GM11168 (cell line): Measurements from ENCODE around the gene CD82.

ENCODE experiments used
- in situ Hi-C: fragments of 300-500 bp; cut with MboI; formaldehyde crosslinking; loops from one replicate; pipeline ENCODE4 v1.12.0; 2022; ENCODE audit warnings: low sequenced_read_pairs; ENCODE audit not compliant: unreplicated experiment

The CD82 gene

GRCh38 chr11:44595006-44595405 lies 29.5 kb downstream of the CD82 start:
- in situ Hi-C loops, result no loop called here

- in situ Hi-C loops, result no loop called here
Measured at GRCh38 chr11:44595964-44596381, 30.5 kb downstream of the CD82 start.

- in situ Hi-C loops, result no loop called here
Measured at GRCh38 chr11:44596525-44597276, 31.2 kb downstream of the CD82 start.

GRCh38 chr11:44597358-44598012 lies 32.0 kb downstream of the CD82 start:
- in situ Hi-C loops, result no loop called here

GRCh38 chr11:44598831-44599230 lies 33.4 kb downstream of the CD82 start:
- in situ Hi-C loops, result no loop called here

GRCh38 chr11:44600261-44600660 lies 34.8 kb downstream of the CD82 start:
- in situ Hi-C loops, result no loop called here

- in situ Hi-C loops, result no loop called here
Measured at GRCh38 chr11:44600839-44601383, 35.4 kb downstream of the CD82 start.

- in situ Hi-C loops, result no loop called here
Measured at GRCh38 chr11:44601471-44602370, 36.3 kb downstream of the CD82 start.

GRCh38 chr11:44602891-44603310 lies 37.4 kb downstream of the CD82 start:
- in situ Hi-C loops, result no loop called here

- in situ Hi-C loops, result no loop called here
Measured at GRCh38 chr11:44604171-44604581, 38.7 kb downstream of the CD82 start.

- in situ Hi-C loops, result loop anchor here (5.0 kb wide), 1 partner anchor 43 kb away; no protein-coding TSS in a partner anchor
Measured at GRCh38 chr11:44605068-44605708, 39.7 kb downstream of the CD82 start.

- in situ Hi-C loops, result loop anchor here (5.0 kb wide), 1 partner anchor 44 kb away; no protein-coding TSS in a partner anchor
Measured at GRCh38 chr11:44605965-44606364, 40.5 kb downstream of the CD82 start.

GRCh38 chr11:44606472-44606871 lies 41.0 kb downstream of the CD82 start:
- in situ Hi-C loops, result loop anchor here (5.0 kb wide), 1 partner anchor 44 kb away; no protein-coding TSS in a partner anchor

- in situ Hi-C loops, result loop anchor here (5.0 kb wide), 1 partner anchor 45 kb away; no protein-coding TSS in a partner anchor
Measured at GRCh38 chr11:44607319-44607962, 42.0 kb downstream of the CD82 start.

GRCh38 chr11:44607987-44608386 lies 42.5 kb downstream of the CD82 start:
- in situ Hi-C loops, result loop anchor here (5.0 kb wide), 1 partner anchor 46 kb away; no protein-coding TSS in a partner anchor

GRCh38 chr11:44608651-44608990 lies 43.2 kb downstream of the CD82 start:
- in situ Hi-C loops, result loop anchor here (5.0 kb wide), 1 partner anchor 46 kb away; no protein-coding TSS in a partner anchor

GRCh38 chr11:44608991-44609782 lies 43.7 kb downstream of the CD82 start:
- in situ Hi-C loops, result loop anchor here (5.0 kb wide), 1 partner anchor 47 kb away; no protein-coding TSS in a partner anchor

- in situ Hi-C loops, result loop anchor here (5.0 kb wide), 1 partner anchor 47 kb away; no protein-coding TSS in a partner anchor
Measured at GRCh38 chr11:44609783-44610155, 44.3 kb downstream of the CD82 start.
